ENCODE data around the gene KLHL36.

KLHL36 gene

DNA sequence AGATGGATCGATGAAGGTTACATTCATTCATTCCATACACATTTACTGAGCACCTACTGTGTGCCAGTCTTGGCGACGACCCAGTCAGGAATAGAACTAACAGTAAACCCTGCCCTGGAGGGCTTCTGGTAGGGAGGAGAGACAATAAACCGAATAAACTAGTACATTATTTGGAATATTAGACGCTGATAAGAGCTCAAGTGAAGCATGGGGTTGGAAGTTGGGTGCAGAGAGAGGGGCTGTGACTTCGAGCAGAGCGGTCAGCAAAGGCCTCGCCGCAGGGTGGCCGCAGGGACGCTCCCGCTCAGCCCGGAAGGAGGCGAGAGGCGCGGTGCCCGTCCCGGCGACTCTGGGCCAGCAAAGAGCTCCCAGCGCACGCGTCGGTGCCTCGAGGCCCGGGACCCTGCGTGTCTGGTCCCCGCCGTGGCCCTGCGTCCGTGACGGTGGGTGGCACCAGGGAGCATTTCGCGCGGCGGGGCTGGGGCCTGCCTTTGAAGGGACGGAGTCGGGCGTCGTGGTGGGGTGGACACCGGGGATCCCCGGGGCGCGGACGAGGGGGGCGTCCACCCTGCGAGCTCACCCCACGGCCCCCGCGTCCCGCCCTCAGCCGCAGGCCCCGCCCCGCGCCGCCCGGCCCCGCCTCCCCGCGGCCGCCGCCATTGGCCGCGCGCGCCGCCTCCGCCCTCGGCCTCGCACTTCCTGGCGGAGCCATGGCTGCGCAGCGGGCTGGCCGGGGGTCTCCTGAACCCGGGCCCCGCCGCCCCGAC, at the start of gene KLHL36:
Gene KLHL36, plus strand, starts transcription at position 684 of the 767 bp plus-strand sequence. CDS start 2,357 bp downstream, outside the sequence.
- DNase-seq (ENCODE audit: low read depth in 2 of 2): peak; percentile 27 to 61

DNA sequence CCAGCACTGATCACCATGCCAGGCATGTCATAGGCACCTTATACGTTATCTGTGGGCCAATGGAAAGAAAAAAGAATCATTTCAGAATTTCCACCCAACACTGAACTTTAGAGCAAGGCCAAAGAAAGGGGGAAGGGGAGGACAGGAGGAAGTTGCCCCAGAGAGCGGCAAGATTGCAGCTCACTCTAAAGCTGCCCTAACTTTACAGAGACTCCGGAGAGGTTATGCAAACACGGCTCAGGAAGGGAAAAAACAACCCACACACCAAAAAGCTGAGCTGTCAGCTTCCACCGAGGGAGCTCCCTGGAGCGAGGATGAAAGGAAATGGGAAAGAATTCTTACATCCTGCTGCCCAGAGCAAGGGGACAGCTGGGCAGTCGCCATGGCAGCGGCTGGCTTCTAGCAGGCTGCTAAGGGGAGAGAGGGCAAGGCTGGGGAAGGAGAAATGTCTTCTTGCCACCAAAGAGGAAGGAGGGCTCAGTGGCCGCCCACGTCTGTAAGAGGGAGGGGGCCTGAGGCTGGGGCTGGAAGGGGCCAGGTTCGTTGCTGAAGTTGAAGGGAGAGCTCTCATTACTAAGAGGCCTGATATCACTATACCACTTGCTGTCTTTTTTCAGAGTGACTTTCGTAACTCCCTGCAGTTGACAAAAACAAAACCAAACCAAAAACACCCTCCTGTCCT, 48.6 kb upstream of the KLHL36 start:
- DNase-seq (ENCODE audit: low read depth in 2 of 2): peak; percentile 51 to 62

GRCh38 chr16:84600343-84601229, 47.7 kb upstream of the KLHL36 start:
- no peak for DNase-seq (ENCODE audit: low read depth in 2 of 2)

DNA sequence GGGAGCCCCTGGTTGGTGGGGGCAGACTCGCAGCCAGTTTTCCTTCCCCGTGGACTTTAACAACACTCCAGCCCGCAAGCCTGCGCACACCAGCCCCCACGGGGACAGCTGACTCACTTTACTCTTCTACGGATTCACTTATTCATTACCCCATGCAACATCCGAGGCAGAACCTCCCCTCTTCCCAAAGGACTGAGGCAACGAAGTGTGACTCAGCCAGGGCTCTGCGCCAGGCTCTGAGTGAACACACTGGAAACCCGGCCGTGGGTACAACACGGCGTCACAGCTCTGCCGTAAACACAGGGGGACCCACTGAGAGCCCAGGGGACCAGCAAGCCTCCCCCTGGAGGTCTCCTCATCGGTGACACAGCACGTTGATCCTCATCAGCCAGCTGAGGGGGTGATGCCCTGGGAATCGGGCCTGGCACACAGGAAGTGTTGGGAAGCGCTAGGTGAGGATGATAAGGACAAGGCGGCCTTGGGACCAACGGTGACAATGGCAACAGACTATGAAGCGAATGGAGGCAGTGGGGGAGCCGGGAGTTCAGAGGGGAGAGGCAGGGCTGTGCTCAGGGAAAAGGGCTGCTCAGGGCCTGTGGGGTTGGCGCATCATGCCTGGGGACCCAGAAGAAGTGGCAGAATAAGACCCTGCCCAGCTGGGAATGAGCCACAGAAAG, 45.0 kb upstream of the KLHL36 start:
- peak in 1 of 2 donors; percentile 36 for DNase-seq (ENCODE audit: low read depth in 2 of 2)

DNA sequence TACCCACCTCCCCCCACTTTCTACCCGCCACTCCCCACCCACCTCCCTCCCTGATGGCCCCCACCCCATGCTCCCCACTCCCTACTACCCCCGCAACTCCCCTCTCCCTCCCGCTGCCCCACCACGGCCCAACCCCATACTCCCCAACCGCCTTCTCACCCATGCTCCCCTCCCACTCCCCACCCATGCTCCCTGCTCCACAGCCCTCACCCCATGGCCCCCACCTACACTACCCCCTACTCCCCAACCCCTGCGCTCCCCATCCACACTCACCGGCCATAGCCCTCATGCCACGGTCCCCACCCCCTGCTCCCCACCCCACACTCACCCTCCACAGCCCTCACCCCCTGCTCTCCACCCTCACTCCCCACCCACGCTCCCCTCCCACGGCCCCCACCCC, 44.4 kb upstream of the KLHL36 start:
- DNase-seq (ENCODE audit: low read depth in 2 of 2): no peak

GRCh38 chr16:84604477-84605013, 43.8 kb upstream of the KLHL36 start:
- DNase-seq (ENCODE audit: low read depth in 2 of 2): no peak

GRCh38 chr16:84605339-84605848, 42.9 kb upstream of the KLHL36 start:
- no peak for DNase-seq (ENCODE audit: low read depth in 2 of 2)

DNA sequence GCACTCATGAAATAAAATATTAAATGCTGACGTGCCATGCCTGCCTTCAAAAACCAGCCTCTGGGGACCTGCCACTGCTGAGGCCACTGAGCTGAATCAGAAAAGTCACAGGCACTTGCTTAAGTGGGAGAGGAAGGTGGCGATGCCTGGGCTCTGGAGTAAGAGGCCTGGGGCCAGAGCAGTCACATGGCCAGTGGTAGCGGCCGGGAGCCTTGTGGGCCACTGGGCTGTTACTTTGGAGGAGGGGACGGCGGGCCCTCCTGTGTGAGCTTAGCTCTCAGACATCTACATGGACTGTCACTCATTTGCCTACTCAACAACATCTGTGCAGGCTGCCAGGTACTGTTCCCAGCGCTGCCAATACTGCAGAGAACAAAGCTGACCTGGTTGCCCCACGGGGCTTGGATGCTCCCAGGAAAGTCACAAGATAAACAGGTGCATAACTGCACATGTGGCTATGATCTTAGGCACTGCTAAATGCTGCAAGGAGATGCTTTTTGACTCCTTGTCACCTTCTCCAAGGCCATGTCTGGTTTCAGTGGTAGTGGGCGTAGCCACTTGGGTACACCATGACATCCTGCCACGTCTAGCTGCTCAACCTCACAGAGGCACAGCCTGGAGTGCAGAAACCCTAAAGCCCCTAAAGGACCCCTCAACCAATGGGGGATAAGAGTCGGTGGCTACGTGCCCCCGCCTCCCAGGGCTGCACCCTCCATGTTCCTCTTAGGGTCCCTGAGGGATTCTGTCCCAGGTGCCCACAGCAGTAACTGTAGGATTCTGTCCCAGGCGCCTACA, 42.0 kb upstream of the KLHL36 start:
- no peak for DNase-seq (ENCODE audit: low read depth in 2 of 2)

- no peak for DNase-seq (ENCODE audit: low read depth in 2 of 2)
These were observed 41.2 kb upstream of the KLHL36 start for GRCh38 chr16:84607061-84607460.

DNA sequence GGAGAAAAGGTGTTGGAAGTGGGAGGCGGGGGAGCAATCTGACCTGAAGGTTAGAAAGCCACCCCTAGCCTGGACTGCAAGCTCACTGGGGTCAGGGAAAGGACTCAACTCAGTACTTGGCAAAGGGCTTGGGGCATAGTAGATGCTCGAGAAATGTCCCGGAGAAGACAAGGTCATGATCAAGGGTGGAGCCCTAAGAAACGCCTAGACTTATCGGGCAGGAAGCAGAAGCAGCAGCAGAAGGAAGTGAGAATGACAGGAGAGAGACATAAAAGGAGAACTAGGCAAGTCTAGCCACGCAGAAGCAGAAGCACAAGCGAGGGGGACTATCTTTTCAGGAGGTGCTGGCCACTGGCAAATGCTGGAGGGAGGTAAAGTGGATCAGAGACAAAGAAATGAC, 40.6 kb upstream of the KLHL36 start:
- no peak for DNase-seq (ENCODE audit: low read depth in 2 of 2)

GRCh38 chr16:84608282-84608681, 40.0 kb upstream of the KLHL36 start:
- DNase-seq (ENCODE audit: low read depth in 2 of 2): no peak

DNA sequence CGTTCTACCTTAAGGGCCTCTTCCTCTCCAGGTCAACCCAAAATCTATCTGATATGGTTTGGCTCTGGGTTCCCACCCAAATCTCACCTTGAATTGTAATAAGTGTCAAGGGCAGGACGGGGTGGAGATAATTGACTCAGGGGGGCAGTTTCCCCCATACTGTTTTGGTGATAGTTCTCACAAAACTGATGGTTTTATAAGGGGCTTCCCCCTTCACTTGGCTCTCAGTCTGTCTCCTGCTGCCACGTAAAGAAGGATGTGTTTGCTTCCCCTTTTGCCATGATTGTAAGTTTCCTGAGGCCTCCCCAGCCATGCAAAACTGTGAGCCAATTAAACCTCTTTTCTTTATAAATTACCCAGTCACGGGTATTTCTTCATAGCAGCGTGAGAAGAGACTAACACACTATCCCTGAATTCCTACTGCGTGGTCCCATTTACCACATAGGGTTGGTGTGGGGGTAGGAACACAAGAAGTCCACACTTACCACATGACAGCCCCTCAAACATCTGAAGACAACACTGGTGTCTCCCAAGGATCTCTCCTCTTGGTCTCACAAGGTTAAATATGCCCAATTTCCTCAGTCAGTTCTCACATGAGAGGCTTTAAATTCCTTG, 38.6 kb upstream of the KLHL36 start:
- DNase-seq (ENCODE audit: low read depth in 2 of 2): no peak

GRCh38 chr16:84610376-84610775, 37.9 kb upstream of the KLHL36 start:
- no peak for DNase-seq (ENCODE audit: low read depth in 2 of 2)

DNA sequence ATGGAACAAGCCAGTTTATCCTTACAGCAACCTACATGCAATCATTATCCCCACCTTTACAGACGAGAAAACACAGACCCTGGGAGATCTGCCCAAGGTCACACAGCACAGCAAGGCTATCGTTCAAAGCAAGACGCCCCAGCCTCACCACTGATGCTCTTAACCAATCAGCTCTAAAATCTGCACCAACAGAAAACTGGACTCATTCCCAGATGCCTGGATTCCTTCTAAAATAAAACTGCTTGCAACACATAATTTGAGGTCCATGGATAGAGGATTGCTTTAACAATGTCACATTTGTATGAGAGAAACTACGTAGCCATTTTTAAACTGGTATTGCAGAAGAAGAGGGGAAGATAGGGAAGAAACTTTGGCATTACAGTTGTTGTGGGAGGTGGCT, 37.3 kb upstream of the KLHL36 start:
- no peak for DNase-seq (ENCODE audit: low read depth in 2 of 2)

DNA sequence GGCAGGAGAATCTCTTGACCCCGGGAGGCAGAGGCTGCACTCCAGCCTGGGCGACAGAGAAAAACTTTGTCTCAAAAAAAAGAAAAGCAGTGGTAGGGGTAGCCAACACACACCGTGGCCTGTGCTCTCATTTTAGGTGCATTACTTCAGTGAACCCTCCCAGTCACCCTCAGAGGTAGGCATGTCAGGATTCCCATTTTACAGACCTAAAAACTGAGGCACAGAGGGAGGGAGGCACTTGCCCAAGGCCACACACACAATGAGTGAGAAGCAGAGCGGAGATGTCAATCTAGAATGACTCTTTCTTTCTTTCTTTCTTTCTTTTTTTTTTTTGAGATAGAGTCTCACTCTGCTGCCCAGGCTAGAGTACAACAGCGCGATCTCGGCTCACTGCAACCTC, 35.6 kb upstream of the KLHL36 start:
- DNase-seq (ENCODE audit: low read depth in 2 of 2): no peak

- DNase-seq (ENCODE audit: low read depth in 2 of 2): no peak
These were observed 34.8 kb upstream of the KLHL36 start for GRCh38 chr16:84613408-84614072.

GRCh38 chr16:84614073-84614459, 34.2 kb upstream of the KLHL36 start:
- DNase-seq (ENCODE audit: low read depth in 2 of 2): no peak

- DNase-seq (ENCODE audit: low read depth in 2 of 2): no peak
These were observed 33.7 kb upstream of the KLHL36 start for GRCh38 chr16:84614623-84614967.

DNA sequence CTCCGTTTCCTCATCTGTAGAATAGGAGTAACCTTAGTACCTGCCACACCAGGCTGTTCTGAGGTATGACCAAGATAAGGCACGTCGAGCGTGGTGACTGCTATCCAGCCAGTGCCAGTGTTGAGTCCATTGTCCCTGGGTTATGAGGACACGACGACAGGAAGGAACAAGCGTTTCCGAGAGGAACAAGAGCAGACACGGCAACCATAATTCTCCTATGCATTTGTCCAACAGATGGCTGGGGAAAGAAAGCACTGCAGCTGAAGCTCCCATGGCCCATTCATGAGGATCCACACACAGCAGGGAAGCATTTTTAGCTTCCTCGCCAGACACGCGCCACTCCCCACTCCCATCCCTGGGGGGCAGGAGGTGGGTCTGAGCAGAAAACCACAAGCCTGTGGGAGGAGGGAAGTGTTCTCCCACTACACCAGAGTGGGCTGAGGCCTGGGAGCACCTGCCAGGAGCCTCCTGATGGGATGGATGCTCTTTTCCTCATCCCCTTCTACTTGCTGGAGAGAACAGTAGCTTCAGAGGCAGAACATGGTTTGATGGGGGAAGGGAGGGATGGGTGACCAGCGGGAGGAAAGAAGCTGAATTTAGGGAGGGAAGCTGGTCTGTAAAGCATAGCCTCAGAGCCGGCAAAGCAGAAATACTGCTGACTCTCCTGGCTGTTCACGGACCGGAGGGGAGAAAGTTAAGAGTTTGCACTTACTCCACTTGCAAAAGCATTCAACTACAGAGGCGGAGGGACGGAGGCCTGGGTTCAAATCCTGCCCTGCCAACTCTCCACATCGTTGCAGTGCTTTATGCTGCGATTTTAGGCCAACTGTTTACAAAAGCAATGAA, 33.1 kb upstream of the KLHL36 start:
- DNase-seq (ENCODE audit: low read depth in 2 of 2): no peak
